GM12878 (cell line): Measurements from ENCODE around the gene C1RL. TPM values are rescaled to one million over a fixed set of nuclear protein-coding genes. Genes with fewer than 3 reads are reported as not detected.
A peak's percentile ranks its signal among the peaks of the same experiment; 100 is the strongest.

Experiments
- ATAC-seq: fragments of 200-7000 bp; cut with Tn5 transposase; 3 replicates; pipeline ENCODE4 v1.9.1; 2020; ENCODE audit warnings: mild to moderate bottlenecking, moderate library complexity
- BruUV-seq: library from RNA; stranded (reverse); fragments of 400-500 nt; replicated peaks from 2 replicates; lab custom pipeline; 2021; lab: Mats Ljungman, UMichigan
- CTCF ChIA-PET: fragments of 300-600 bp; sonication (Branson Sonifier 250); formaldehyde crosslinking; extraction: SDS; loops from one replicate; lab custom pipeline; 2021; ENCODE audit warnings: inconsistent platforms; lab: Yijun Ruan, JAX
- POLR2A ChIA-PET: fragments of 350-600 bp; formaldehyde crosslinking; extraction: SDS; loops from one replicate; lab custom pipeline; 2021; ENCODE audit warnings: inconsistent platforms; lab: Charles Lee
- RAD21 ChIA-PET: fragments of 300-600 bp; sonication (Branson Sonifier 250); formaldehyde crosslinking; loops from one replicate; lab custom pipeline; 2023; ENCODE audit warnings: antibody characterized with exemption; ENCODE audit not compliant: unreplicated experiment; lab: Charles Lee
- SMC1A ChIA-PET: fragments of 300-600 bp; sonication (Branson Sonifier 250); formaldehyde crosslinking; loops from one replicate; lab custom pipeline; 2023; ENCODE audit not compliant: unreplicated experiment, uncharacterized antibody; lab: Charles Lee
- DNase-seq: peaks from one replicate; pipeline ENCODE4 v3.0.0-alpha.2; 2011; ENCODE audit warnings: low read depth, low spot score
- FAIRE-seq: peaks from 3 replicates; lab custom pipeline; 2011; peaks lifted over from hg19 to GRCh38; lab: Jason Lieb, UNC
- H2AFZ ChIP-seq: 2 replicates; pipeline ENCODE4 v1.6.0; 2011; ENCODE audit warnings: low read depth, low read length, control low read depth; ENCODE audit not compliant: control insufficient read depth
- H3K27ac ChIP-seq: 2 replicates; pipeline ENCODE4 v1.5.1; 2011; ENCODE audit warnings: control low read depth; ENCODE audit not compliant: control insufficient read depth, insufficient read depth
- H3K27me3 ChIP-seq, 2 experiments: replicated peaks in 1 of 2; 2 replicates each; pipeline versions ENCODE4 v1.6.0 to v1.6.1; 2011; ENCODE audit warnings: low read length in 1 of 2; ENCODE audit not compliant: control insufficient read depth in 2 of 2, insufficient read depth in 2 of 2
- H3K36me3 ChIP-seq, 2 experiments: 2 replicates each; pipeline ENCODE4 v1.5.1; 2011; ENCODE audit warnings: low read length in 1 of 2; ENCODE audit not compliant: control insufficient read depth in 2 of 2, insufficient read depth in 2 of 2
- H3K4me1 ChIP-seq: 2 replicates; pipeline ENCODE4 v1.6.1; 2011; ENCODE audit warnings: mild to moderate bottlenecking, low read length, moderate library complexity, mixed read lengths; ENCODE audit not compliant: control insufficient read depth, insufficient read depth
- H3K4me2 ChIP-seq: 2 replicates; pipeline ENCODE4 v1.6.0; 2011; ENCODE audit warnings: control low read depth; ENCODE audit not compliant: control insufficient read depth, insufficient read depth
- H3K4me3 ChIP-seq: fragments of 200-600 bp; sonication (generic); 2 replicates; pipeline ENCODE4 v1.5.1; 2016
- H3K79me2 ChIP-seq: 2 replicates; pipeline ENCODE4 v1.6.0; 2011; ENCODE audit warnings: low read length; ENCODE audit not compliant: control insufficient read depth, insufficient read depth
- H3K9ac ChIP-seq: 2 replicates; pipeline ENCODE4 v1.8.0; 2011; ENCODE audit warnings: low read length, control low read depth, mixed read lengths; ENCODE audit not compliant: control insufficient read depth, insufficient read depth
- H3K9me3 ChIP-seq: replicated peaks from 3 replicates; pipeline ENCODE4 v1.5.1; 2011; ENCODE audit warnings: mild to moderate bottlenecking, low read length; ENCODE audit not compliant: control insufficient read depth, insufficient read depth
- H4K20me1 ChIP-seq: 2 replicates; pipeline ENCODE4 v1.6.0; 2011; ENCODE audit not compliant: control insufficient read depth, insufficient read depth
- ATF7 ChIP-seq: fragments of 450-650 bp; IDR thresholded peaks from 2 replicates; pipeline ENCODE4 v1.6.1; 2016; ENCODE audit warnings: low read depth, mild to moderate bottlenecking
- CHD2 ChIP-seq: IDR thresholded peaks from 2 replicates; pipeline ENCODE4 v1.6.1; 2011; ENCODE audit warnings: low read depth, low read length, improper control_type of control experiment, borderline replicate concordance
- FOS ChIP-seq: IDR thresholded peaks from 3 replicates; pipeline ENCODE4 v1.6.1; 2011; ENCODE audit warnings: borderline replicate concordance; ENCODE audit not compliant: insufficient read length; ENCODE audit errors: extremely low read depth
- GATAD2B ChIP-seq: fragments of 450-650 bp; conservative IDR thresholded peaks from 2 replicates; pipeline ENCODE4 v1.6.1; 2017; ENCODE audit warnings: low read depth, mild to moderate bottlenecking, moderate library complexity
- HDAC6 ChIP-seq: fragments of 200-600 bp; sonication (generic); IDR thresholded peaks from one replicate; pipeline ENCODE4 v1.8.0; 2017; ENCODE audit warnings: antibody characterized with exemption; ENCODE audit not compliant: unreplicated experiment
- IKZF1 ChIP-seq: fragments of 450-650 bp; conservative IDR thresholded peaks from 2 replicates; pipeline ENCODE4 v1.6.1; 2017; ENCODE audit warnings: antibody characterized with exemption, mild to moderate bottlenecking
- NBN ChIP-seq: fragments of 450-650 bp; IDR thresholded peaks from 2 replicates; pipeline ENCODE4 v1.6.1; 2016
- PBX3 ChIP-seq: IDR thresholded peaks from 2 replicates; pipeline ENCODE4 v1.6.1; 2011; ENCODE audit warnings: mild to moderate bottlenecking, low read depth, low read length, moderate library complexity; ENCODE audit not compliant: insufficient replicate concordance
- PRDM15 ChIP-seq: fragments of 450-650 bp; formaldehyde crosslinking; IDR thresholded peaks from 2 replicates; pipeline ENCODE4 v1.4.0; 2020; ENCODE audit warnings: mild to moderate bottlenecking, moderate library complexity
- RCOR1 ChIP-seq: conservative IDR thresholded peaks from 2 replicates; pipeline ENCODE4 v1.6.1; 2012; ENCODE audit warnings: low read depth, low read length, improper control_type of control experiment
- SIN3A ChIP-seq: IDR thresholded peaks from 2 replicates; pipeline ENCODE4 v1.6.1; 2012; ENCODE audit warnings: low read depth, low read length, improper control_type of control experiment
- STAT1 ChIP-seq: fragments of 450-650 bp; conservative IDR thresholded peaks from 2 replicates; pipeline ENCODE4 v1.6.1; 2014; ENCODE audit warnings: antibody characterized with exemption, mild to moderate bottlenecking
- WGBS: methylation state at CpG from one replicate; pipeline ENCODE4 v1.1.6; 2016; ENCODE audit warnings: low lambda C conversion rate; ENCODE audit not compliant: insufficient replicate concordance, insufficient coverage; ENCODE audit errors: missing lambda C conversion rate; 5-methylcytosine and 5-hydroxymethylcytosine counted together
- in situ Hi-C: fragments of 300-500 bp; cut with MboI; formaldehyde crosslinking; loops from 9 replicates; pipeline ENCODE4 v1.14.3; 2018; ENCODE audit warnings: mixed read lengths
- intact Hi-C: fragments of 100-400 bp; cut with micrococcal nuclease; formaldehyde crosslinking; loops from one replicate; pipeline ENCODE4 v1.14.2; 2022; ENCODE audit not compliant: unreplicated experiment
- polyA plus RNA-seq, 11 experiments: library from polyadenylated mRNA; depleted of rRNA in 4 of 11; unstranded in 6 of 11; stranded (reverse) in 5 of 11; fragments of >200 nt; fragmentation: Nextera tagmentation in 4 of 11; fragmentation: Illumina TruSeq in 1 of 11; extraction: Ambion mirVana in 4 of 11; extraction: Trizol in 1 of 11; gene quantifications; 1 replicate in 1 of 11; 2 replicates in 10 of 11; pipeline versions ENCODE4 v1.2.1 to v1.2.3, GENCODE V29; 2011 to 2016; ENCODE audit warnings: inconsistent platforms in 2 of 11, missing spikeins in 2 of 11, low read depth in 1 of 11
- total RNA-seq, 4 experiments: library from RNA; depleted of rRNA in 3 of 4; stranded (reverse); fragments of >200 nt in 3 of 4; fragmentation: Illumina TruSeq in 1 of 4; extraction: Trizol in 1 of 4; gene quantifications; 2 replicates each; pipeline versions ENCODE4 v1.2.1 to v1.2.3, GENCODE V29; 2013 to 2021
- TF ChIP-seq, protein P1 (sequence below): fragments of 450-650 bp; IDR thresholded peaks from 2 replicates; pipeline ENCODE4 v1.6.1; 2016; ENCODE audit warnings: mild to moderate bottlenecking
- TF ChIP-seq, protein P2 (sequence below): IDR thresholded peaks from 2 replicates; pipeline ENCODE4 v1.6.1; 2011; ENCODE audit warnings: borderline replicate concordance, low read depth, mild to moderate bottlenecking, moderate library complexity, low read length; ENCODE audit not compliant: insufficient read depth, poor library complexity, severe bottlenecking

C1RL gene
- total and polyA plus RNA-seq, 10 of the 15 experiments (the other 5 are each of a cell fraction or from before 2014, with no cell fraction given), result 1.3 to 12.8 (median 8.1) TPM

DNA sequence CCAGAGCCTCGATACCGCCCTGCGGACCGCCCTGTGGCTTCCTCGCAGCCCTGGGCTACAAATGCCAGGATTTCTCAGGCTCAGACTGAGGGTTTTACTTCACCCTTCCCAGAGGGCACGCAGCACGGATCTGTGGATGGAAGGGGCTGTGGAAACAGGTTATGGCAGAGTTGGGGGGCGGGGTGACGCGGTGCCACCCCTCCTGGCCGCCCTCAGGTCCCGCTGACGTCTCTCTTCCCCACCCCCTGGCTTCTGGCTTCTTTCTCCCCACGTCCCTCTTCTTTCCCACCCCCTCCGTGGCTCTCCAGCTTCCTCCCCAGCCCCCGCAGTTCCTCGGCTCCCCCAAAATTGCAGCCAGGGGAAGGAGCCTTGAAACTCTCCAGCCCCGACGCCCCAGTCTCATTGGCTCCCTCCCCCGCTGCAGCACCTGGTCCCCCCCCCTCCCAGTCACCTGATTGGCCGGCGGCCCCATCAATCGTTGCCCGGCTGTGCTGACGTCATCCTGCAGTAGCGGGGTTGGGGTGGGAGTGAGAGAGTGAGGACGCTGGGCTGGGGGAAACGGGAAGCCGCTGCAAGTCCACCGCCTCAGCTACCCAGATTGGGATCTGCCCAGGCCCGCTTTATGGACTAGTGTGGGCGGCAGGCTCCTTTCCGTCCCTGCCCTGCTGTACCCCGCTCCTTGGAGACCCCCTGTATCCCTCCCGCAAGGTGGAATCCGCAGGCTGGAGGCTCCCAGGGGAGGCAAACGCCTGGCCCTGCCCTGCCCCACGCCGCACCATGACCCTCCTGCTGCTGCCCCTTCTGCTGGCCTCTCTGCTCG is 21.1 kb upstream of the C1RL start, which contains the start of gene CLSTN3:
Gene CLSTN3, plus strand, starts transcription at position 500 of the 820 bp plus-strand sequence. Its CDS starts 278 bp downstream, at position 778.
- in situ Hi-C loops (no loop called here), intact Hi-C loops (no loop called here)
- Histone ChIP-seq H3K4me3 (peak within 1 kb of the TSS; percentile 85), H4K20me1 (no peaks in the 10 kb centered on the region), H3K36me3 (no peaks in the 10 kb centered on the region; a peak in 3 of 4 replicates), H3K9me3 (no peaks in the 10 kb centered on the region), H3K4me2 (peak within 1 kb of the TSS; percentile 98), H2AFZ (peak within 1 kb of the TSS; percentile 69), H3K9ac (peak within 1 kb of the TSS; percentile 72), H3K79me2 (no peaks in the 10 kb centered on the region), H3K27me3 (no peaks in the 10 kb centered on the region), H3K4me1 (peaks cover 13% of the 10 kb centered on the region), H3K27ac (no peak within 1 kb of the TSS; the same call in 1 of the 2 replicates)
- under 1% methylated on average over 30 of the region's 40 CpGs for WGBS
- DNase-seq (peak; percentile 48), ATAC-seq (peak; percentile 93), FAIRE-seq (no peak)
- CTCF ChIA-PET, result interaction anchor here (0.8 to 1.8 kb wide), 4 partner anchors 12 to 112 kb away, joined by 3 to 8 read pairs (median 4); partner anchors contain the start of gene LPCAT3
- POLR2A ChIA-PET, result interaction anchor here (0.6 to 1.2 kb wide), 3 partner anchors 22 to 704 kb away, joined by 3 to 5 read pairs (median 3); no protein-coding TSS in a partner anchor
- SMC1A ChIA-PET, result interaction anchor here (1.1 kb wide), 1 partner anchor 11 kb away, joined by 3 read pairs; no protein-coding TSS in a partner anchor
- RAD21 ChIA-PET, result interaction anchor here (1.0 kb wide), 1 partner anchor 17 kb away, joined by 3 read pairs; no protein-coding TSS in a partner anchor
- no TSS peak for BruUV-seq
- TF ChIP-seq NBN, result peak; percentile 90
- no peak for TF ChIP-seq HDAC6
- 0 out of 2 replicates have a peak, but pooled peaks have one; percentile 18 for TF ChIP-seq IKZF1
- TF ChIP-seq PRDM15 (CRISPR knock-in tag), result 0 out of 2 replicates have a peak, but pooled peaks have one; percentile 35
- TF ChIP-seq STAT1, result no peak
- 0 out of 2 replicates have a peak, but pooled peaks have one; percentile 21 for TF ChIP-seq GATAD2B
- peak; percentile 96 for TF ChIP-seq PBX3
- TF ChIP-seq SIN3A, result no peak
- peak; percentile 99 for TF ChIP-seq ATF7
- TF ChIP-seq FOS, result peak; percentile 20
- TF ChIP-seq, protein P1, sequence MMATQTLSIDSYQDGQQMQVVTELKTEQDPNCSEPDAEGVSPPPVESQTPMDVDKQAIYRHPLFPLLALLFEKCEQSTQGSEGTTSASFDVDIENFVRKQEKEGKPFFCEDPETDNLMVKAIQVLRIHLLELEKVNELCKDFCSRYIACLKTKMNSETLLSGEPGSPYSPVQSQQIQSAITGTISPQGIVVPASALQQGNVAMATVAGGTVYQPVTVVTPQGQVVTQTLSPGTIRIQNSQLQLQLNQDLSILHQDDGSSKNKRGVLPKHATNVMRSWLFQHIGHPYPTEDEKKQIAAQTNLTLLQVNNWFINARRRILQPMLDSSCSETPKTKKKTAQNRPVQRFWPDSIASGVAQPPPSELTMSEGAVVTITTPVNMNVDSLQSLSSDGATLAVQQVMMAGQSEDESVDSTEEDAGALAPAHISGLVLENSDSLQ, result peak; percentile 98
- TF ChIP-seq, protein P2, sequence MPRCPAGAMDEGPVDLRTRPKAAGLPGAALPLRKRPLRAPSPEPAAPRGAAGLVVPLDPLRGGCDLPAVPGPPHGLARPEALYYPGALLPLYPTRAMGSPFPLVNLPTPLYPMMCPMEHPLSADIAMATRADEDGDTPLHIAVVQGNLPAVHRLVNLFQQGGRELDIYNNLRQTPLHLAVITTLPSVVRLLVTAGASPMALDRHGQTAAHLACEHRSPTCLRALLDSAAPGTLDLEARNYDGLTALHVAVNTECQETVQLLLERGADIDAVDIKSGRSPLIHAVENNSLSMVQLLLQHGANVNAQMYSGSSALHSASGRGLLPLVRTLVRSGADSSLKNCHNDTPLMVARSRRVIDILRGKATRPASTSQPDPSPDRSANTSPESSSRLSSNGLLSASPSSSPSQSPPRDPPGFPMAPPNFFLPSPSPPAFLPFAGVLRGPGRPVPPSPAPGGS, result peak; percentile 18
- no peak for TF ChIP-seq RCOR1
- peak; percentile 81; the same call in 1 of the 2 replicates for TF ChIP-seq CHD2
